Esophagus muscularis mucosa (tissue), 3 donors: ENCODE measurements around the gene CAAP1.

Experiments used
- CTCF ChIP-seq, 3 experiments: fragments of 200-600 bp in 2 of 3; fragments of 450-650 bp in 1 of 3; sonication (generic) in 2 of 3; IDR thresholded peaks; one replicate each; pipeline ENCODE4 v1.5.1; 2017 to 2019; ENCODE audit warnings: antibody characterized with exemption in 3 of 3, mild to moderate bottlenecking in 2 of 3, moderate library complexity in 1 of 3
- EP300 ChIP-seq: sonication (generic); formaldehyde crosslinking; IDR thresholded peaks from one replicate; pipeline ENCODE4 v1.6.1; 2017; ENCODE audit warnings: antibody characterized with exemption

DNA sequence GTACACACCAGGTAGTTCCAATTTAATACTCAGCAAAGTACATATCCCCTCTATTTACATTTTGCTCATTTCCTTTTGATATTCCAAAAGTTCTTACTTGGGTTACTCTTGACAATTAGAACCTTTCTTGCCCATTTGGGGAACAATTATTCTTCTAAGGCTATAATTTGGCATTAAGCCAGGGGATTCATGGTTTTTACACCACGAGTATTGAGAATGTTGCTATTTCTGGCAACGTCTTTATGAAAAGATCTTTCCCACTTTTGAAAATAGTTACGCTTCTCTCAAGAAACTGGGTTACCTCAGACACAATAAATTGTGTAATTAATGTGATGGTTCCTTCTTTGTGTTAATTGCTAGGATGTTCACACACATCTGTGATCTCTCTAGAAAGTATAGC is 11.5 kb upstream of the CAAP1 start:
- TF ChIP-seq CTCF (IDR thresholded peaks at IDR 0.05) = no peak
- TF ChIP-seq EP300 = no peak
